GM12873 (cell line): ENCODE results near the gene CD163.

Source experiments
- TF ChIP-seq, protein P1 (sequence below): IDR thresholded peaks from 2 replicates; pipeline ENCODE4 v1.5.1; 2012; ENCODE audit warnings: low read depth, mild to moderate bottlenecking, moderate library complexity, low read length, control low read depth; ENCODE audit not compliant: insufficient read depth; ENCODE audit errors: missing control alignments

CD163 gene

DNA sequence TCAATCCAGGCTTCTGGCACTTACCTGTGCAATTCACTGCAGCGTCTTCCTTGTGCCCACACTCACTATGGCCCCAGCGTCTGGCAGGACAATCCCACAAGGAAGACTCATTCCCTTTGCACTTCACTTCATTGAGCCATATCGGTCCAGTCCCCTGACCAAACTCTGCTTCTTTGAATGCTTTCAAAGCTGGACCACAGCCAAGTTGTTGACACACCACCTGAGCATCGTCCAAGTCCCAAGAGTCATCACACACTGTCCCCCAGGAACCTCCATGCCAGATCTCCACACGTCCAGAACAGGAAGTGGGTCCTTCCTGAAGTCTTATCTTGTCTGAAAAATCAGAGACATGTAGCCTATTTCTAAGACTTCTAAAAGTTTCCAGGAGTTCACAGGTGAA lies 20.2 kb downstream of the CD163 start:
- TF ChIP-seq, protein P1, sequence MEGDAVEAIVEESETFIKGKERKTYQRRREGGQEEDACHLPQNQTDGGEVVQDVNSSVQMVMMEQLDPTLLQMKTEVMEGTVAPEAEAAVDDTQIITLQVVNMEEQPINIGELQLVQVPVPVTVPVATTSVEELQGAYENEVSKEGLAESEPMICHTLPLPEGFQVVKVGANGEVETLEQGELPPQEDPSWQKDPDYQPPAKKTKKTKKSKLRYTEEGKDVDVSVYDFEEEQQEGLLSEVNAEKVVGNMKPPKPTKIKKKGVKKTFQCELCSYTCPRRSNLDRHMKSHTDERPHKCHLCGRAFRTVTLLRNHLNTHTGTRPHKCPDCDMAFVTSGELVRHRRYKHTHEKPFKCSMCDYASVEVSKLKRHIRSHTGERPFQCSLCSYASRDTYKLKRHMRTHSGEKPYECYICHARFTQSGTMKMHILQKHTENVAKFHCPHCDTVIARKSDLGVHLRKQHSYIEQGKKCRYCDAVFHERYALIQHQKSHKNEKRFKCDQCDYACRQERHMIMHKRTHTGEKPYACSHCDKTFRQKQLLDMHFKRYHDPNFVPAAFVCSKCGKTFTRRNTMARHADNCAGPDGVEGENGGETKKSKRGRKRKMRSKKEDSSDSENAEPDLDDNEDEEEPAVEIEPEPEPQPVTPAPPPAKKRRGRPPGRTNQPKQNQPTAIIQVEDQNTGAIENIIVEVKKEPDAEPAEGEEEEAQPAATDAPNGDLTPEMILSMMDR = no peak

DNA sequence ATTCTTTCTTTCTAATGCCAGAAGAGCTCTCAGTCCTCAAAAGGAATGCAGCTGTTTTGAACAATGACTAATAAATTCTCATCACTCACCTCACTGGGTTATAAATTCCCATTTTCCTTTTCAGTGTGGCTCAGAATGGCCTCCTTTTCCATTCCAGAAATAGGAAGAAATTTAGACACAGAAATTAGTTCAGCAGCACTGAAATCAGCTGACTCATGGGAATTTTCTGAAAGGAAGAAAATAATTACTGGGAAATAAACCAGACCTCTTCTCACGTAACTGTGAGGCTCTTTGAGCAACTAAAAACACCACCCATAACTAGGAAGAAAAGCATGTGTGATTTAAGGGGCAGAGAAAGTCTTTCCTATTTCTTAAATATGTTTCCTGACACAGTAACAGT lies 23.8 kb downstream of the CD163 start:
- TF ChIP-seq, protein P1 = no peak

DNA sequence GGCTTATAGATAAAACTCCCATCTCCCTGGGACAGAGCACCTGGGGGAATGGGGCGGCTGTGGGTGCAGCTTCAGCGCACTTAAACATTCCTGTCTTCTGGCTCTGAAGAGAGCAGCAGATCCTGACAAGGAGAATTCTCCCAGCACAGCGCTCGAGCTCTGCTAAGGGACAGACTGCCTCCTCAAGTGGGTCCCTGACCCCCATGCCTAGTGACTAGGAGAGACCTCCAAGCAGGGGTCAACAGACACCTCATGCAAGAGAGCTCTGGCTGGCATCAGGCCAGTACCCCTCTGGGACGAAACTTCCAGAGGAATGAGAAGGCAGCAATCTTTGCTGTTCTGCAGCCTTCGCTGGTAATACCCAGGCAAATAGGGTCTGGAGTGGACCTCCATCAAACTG lies 31.5 kb downstream of the CD163 start:
- TF ChIP-seq, protein P1 = no peak

DNA sequence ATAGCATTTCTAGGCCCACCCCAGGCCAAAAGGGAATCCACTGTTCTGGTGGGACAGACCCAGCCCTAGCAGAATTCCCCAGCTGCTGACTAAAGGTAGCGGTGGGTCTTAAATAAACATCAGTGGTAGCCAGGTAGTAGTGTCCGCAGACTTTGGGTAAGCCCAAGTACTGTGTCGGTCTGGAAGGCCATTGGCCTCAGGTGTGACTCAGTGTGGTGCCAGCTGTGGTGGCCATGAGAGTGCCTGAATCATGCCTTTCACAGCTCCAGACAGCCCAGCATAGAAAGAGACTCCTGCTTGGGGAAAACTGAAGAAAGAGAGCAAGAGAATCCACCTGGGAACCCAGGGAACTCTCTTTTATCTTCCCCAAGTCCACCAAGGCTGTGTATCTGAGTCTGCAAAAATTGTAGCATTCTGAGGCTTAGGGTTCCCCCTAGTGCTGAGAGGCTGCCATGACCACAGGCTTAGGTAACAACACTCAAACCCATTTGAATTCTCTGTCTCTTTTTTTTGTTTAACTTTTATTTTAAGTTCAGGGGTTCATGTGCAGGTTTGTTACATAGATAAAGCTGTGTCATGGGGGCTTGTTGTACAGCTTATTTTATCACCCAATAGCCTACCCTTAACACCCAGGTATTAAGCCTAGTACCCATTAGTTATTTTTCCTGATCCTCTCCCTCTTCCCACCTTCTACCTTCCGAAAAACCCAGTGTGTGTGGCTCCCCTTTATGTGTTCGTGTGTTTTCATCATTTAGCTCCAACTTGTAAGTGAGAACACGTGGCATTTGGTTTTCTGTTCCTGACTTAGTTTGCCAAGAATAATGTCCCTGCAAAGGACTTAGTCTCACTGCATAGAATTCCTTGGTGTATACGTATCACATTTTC lies 43.0 kb downstream of the CD163 start:
- TF ChIP-seq, protein P1 = peak; percentile 88

DNA sequence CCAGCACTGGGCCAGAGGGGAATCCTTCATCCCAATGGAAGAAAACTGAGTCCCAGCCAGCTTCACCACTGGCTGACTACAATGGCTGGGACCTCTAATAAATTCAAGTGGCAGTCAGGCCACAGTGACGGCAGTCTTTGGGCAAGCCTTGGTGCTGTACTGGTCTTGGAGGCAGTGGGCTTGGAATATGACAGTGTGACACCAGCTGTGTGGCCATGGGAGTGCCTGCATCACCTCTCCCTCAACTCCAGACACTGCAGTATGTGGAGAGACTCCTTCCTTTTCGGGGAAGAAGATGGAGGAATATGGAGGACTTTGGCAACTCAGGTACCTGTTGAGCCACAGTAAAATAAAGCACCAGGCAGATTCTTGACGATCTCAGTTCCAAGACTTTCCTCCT lies 43.6 kb downstream of the CD163 start:
- TF ChIP-seq, protein P1 = no peak

DNA sequence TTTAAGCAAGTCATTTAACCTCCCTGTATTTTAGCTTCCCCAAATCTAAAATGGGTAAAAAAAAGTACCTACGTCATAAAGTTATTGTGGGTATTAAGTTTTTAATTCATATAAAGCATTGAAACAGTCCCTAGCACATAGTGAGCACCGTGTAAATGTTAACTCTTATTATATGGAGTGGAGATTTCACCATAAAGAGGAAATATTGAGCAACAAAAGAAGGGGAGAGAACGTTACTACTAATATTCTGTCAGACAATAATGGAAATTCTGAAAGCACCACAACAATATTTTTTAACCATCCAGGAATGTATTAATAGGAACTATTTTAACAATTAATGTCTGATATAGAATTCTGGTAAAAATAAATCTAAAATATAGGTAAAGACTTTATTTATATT lies 51.8 kb downstream of the CD163 start:
- TF ChIP-seq, protein P1 = no peak

DNA sequence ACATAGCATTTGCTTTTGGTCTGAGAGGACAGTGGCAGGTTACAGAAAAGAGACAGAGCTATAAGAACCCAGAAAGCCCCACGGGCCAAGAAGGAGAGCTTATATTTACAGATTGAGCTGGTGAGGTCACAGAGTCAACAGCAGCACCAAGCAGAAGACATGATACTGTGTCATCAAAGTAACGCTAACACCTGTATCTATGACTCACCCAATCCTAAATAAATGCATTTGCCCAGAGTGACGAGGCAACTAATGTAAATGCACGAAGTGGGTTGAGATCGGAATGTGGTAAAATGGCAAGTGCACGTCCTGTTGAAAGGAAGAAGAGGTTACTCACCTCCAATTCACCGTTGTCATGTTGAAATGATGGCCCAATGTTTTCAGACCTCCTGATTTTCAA lies 52.9 kb downstream of the CD163 start:
- TF ChIP-seq, protein P1 = no peak
